Amniotic epithelial cell (primary cell): ENCODE results near the gene IL19.

Experiments
- DNase-seq: peaks from one replicate; pipeline ENCODE4 v3.0.0-alpha.2; 2010; ENCODE audit warnings: low read depth

The IL19 gene

DNA sequence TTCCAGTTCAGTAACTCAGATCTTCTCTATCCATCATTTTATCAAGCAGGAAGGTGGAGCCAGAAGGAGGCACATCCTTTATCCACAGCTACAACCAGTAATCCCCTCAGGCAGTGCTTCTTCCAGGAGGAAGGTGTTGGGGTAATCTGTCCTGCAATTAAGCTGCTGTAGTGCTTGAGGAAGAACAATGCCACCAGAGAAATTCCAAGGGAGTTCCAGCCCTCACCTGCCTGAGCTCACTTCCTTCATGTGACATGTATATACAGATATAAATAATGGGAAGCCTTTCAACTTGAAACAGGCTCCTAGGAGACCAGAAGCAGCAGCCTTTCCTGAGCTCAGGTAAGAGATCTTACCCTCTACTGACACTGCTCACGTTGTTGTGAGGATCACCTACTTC is 92.7 kb downstream of the IL19 start:
- no peak for DNase-seq

DNA sequence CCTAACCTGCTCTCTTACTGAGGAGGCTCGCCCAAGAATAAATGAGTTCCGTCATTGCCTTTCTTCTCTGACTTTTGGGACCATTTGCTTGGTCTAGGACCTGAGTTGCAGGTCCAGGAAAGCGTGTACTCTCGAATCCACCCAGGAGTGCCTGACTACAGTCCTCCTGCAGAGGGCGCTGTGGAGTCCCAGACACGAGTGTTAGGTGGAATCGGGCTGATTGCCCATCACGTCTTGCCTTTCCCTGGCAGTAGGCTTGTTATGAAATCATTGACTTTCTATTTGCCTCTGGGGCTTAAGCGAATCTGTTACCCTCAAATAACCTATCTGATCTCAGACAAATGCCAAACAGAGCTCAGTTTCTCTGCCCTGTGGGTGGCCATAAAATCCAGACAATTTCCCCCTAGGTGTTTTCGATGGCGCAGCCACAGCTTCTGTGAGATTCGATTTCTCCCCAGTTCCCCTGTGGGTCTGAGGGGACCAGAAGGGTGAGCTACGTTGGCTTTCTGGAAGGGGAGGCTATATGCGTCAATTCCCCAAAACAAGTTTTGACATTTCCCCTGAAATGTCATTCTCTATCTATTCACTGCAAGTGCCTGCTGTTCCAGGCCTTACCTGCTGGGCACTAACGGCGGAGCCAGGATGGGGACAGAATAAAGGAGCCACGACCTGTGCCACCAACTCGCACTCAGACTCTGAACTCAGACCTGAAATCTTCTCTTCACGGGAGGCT is 94.5 kb downstream of the IL19 start, which contains the start of gene IL20:
Gene IL20 (plus strand): TSS at position 685 of the 733 bp plus-strand sequence. CDS start 230 bp downstream, outside the sequence.
- DNase-seq, result peak; percentile 80

DNA sequence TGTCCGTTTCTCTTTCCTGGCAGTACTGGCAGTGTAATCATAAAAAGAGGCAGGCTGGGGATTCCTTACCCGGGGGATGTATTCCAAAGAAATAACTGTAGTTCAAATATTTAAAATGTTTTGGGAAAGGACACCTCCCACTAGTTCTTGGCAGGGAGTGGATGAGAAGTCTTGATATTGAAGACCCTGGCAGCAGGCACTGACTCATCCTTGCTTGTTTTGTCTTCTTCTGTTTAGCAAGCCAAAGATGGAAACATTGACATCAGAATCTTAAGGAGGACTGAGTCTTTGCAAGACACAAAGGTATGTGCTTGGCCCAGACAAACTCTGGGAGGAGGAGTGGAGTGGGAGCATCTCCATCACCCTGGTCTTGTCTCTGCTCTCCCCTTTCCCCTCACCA is 95.5 kb downstream of the IL19 start:
- DNase-seq, result peak; percentile 70

DNA sequence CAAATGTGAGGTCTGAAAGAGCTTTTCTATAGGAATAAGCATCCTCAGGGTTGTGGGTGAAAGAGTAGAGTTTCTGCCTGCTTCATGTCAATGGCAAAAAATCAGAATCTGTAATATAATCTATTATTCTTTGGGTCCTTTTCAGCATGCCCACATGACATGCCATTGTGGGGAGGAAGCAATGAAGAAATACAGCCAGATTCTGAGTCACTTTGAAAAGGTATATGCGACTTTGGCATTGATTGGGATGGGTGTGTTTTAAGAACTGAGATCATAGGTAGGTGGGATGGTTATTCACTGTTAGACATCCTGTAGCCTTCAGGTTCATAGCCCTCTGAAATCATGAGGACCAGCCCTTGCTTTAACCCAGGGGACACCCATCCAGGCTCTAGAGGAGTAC is 96.7 kb downstream of the IL19 start:
- no peak for DNase-seq

DNA sequence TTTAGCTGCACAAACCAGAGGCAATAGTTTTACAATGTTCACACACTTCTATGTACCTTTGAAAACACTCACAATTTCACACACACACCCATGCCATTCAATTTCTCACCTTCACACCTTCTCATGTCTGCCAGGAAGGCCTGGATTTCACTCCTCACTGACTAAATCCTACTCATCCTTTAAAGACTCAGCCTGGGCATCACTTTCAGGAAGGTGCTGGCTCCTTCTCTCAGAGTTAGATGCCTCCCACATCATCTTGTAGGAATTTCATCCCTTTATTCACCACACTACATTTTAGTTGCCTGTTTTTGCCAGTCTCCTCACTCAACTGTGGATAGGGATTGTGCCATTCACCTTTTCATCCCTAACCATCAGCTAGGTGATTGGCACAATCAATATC is 97.1 kb downstream of the IL19 start:
- DNase-seq, result no peak

DNA sequence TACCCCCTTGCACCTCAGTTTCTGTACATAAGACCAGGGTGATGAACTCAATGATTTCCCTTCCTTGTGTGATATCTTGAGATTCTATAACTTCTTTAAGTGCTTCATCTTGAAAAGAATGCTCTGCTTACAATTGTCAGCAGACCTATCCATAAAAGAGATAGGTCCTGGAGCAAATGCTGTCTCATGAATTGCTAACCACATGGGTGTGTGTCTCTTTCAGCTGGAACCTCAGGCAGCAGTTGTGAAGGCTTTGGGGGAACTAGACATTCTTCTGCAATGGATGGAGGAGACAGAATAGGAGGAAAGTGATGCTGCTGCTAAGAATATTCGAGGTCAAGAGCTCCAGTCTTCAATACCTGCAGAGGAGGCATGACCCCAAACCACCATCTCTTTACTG is 97.7 kb downstream of the IL19 start:
- no peak for DNase-seq

DNA sequence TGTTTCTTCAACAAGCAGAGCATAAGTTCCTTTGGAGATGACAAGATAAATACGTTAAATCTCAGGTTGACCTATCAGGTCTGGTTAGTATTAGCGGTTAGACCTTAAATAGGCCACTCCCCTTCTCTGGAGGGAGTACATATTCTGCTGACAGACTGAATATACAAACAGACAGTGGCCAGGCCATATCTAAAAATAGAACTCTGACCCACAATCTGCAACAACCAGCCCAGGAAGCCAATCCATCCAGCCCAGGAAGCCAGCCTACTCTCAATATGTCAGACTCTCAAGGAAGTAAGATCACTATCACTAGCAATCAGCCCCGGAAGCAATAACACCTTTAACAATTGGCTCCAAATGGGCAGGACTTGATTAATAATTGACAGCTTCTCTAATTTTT is 101.6 kb downstream of the IL19 start:
- DNase-seq, result peak; percentile 57

DNA sequence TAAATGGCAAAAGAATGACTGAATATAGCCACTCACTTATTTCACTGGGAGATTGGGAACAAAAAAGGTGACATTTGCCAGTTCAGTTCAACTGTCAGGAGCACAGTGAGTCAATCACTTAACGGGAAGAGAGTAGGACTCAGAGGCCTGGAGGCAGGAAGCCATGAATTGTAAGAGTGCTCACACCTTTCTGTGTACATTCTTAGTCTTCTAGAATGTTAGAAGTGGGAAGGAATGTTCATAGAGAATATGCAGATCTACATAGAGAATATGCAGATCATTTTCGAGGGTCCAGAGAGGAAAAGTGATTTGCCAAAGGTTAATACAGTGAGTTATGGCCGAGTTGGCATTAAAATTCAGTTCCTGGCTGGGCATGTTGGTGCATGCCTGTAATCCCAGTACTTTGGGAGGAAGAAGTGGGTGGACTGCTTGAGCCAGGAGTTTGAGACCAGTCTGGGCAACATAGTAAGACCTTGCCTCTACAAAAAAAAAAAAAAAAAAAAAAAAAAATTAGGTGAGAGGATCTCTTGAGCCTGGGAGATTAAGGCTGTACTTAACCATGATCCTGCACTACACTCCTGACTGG is 103.1 kb downstream of the IL19 start:
- DNase-seq, result no peak

DNA sequence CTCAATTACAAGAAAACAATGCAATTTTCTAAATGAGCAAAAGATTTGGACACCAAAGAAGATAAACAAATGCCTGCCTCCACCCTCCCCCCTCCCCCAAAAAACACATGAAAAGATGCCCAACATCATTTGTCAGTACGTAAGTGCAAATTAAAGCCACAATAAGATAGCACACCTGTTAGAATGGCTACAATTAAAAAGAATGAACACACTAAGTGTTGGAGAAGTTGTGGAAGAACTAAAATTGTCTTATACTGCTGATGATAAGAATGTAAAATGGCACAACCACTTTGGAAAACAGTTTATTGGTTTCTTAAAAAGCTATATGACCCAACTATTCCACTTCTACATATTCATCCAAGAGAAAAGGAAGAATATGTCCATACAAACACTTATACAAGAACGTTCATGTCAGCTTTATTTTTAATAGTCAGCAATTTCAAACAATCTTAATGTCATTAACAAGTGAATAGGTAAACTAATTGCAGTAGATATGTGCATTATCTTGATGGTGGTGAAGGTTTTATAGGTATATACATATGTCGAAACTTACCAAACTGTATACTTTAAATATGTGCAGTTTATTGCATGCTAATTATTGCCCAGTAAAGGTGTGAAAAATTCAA is 105.3 kb downstream of the IL19 start:
- no peak for DNase-seq

DNA sequence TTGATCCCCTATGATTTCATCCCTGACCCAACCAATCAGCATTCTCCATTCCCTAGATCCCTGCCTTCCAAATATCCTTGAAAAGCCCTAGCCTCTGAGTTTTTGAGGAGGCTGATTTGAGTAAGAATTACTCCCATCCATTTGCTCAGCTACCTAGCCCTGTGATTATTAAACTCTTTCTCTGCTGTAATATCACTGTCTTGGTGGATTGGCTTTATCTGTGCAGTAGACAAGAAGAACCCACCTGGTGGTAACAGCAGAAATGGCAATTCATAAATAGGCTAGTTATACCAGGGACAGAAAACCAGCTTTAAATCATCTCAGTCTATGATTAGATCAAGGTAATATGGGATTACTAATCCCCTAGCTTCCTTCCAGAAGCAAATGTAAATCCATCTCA is 107.9 kb downstream of the IL19 start:
- no peak for DNase-seq

DNA sequence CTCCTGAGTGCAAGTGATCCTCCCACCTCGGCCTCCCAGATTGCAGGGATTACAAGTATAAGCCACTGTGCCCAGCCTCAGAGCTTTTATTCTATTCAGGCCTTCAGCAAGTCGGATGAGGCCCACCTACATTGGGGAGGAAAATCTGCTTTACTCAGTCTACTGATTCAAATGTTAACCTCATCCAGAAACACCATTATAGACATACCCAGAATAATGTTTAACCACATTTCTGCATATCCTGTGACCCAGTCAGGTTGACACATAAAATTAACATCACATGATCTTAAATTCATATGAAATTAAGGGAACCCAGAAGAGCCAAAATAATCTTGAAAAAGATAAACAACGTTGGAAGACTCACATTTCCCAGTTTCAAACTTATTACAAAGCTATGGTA is 109.7 kb downstream of the IL19 start:
- no peak for DNase-seq

DNA sequence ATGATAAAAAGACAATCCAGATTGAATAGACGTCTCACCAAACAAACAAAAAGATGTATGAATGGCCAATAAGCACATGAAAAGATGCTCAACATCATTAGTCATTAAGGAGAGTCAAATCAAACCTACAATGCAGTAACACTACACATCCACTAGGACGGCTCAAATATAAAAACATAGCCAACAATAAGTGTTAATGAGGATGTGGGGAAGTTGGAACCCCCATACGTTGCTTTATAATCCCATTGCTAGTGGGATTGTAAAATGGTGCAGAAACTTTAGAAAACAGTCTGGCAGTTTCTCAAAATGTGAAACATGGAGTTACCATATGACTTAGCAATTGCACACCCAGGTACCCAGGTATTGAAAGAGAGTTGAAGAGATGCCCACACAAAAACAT is 112.0 kb downstream of the IL19 start:
- no peak for DNase-seq

DNA sequence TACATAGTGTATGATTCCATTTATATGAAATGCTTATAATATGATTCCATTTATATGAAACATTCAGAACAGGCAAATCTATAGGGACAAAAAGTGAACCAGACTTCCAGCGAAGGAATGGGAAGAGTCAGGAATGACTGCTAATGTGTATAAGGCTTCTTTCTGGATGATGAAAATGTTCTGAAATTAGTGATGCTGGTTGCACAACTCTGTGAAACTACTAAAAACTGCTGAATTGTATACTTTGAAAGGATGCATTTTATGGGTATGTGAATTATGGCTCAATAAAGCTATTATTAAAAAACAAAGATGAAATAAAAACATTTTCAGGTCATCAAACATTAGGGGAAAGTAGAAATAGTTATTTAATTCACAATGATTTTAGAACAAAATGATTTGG is 112.6 kb downstream of the IL19 start:
- DNase-seq, result no peak

DNA sequence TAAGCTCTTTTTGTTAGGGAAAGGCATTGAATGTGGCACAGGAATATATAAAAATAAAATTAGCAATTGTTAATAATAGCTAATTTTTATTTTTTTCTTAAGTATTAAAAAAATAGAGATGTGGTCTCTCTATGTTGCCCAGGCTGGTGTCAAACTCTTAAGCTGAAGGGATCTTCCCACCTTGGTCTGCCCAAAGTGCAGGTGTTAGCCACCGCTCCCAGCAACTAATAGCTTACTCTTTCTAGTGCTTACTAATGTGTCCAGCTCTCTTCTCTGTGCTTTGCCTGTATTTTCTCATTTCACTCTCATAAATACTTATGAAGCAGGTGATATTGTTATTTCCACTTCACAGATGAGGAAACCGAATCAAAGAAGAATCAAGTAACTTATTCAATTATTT is 113.3 kb downstream of the IL19 start:
- DNase-seq, result no peak

DNA sequence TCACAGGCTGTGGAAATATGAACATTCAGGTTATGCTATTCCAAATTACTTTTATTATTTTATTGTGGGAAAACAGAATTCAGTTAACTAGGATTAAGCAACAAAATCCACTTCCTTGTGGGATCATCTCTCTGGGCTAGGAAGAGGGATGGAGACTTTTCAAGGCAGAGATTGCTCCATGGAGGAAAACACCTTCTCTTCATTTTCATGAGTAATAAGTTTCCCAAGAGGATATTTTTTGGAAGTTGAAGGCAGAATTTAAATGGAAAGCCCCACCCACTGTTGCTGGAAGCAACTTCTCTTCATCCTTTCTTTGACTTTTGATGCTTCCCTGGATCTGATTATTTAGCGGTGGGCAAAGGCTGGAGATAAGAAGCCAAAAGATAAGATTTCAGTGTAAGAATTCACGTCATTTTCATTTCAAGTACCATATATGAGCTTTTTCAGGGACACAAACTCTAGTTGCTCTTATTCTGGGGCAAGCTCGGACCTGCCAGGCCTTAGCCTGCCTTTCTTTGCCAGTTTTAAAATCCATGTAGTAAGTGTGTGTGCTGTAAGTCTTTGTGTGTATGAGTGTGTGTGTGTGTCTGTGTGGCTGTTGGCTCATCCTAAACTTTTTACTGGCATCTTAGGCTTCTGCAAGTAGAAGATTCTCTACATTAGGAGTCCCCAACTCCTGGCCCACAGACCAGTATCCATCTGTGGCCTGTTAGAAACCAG is 114.9 kb downstream of the IL19 start:
- peak; percentile 53 for DNase-seq

DNA sequence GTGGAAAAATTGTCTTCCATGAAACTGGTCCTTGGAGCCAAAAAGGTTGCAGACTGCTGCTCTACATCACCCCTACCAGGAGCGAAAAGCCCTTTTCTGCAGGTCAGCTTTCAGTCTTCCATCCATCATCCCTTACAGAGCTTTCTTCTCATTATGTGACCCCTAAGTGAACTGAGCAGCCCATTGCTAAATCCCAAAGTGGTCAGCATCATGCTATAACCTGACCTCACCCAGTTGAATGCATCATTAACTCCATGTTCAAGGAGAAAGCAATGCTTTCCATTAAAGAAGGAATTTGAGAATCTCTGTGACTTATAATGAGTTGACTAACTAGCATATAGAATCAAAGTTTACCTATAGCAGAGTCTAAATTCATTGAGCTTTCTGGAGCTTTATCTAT is 116.3 kb downstream of the IL19 start:
- DNase-seq, result no peak

DNA sequence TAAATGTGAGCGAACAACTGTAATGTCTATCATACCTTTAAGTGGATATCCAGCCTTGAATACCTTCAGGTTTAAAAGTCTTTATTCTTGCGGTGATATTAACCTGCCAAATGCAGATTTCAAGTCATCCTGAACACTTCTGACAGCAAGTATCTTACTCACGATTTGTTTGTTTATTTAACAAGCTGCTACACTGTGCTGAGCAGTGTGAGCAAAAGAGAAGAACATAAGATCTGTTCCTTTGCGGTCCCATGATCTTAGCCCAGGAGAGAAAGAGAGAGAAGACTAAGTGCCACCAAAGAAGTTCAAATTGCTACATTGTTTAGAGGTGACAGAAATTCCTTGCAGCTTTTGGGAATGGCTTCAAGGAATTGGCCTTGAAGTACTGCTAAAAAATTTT is 117.1 kb downstream of the IL19 start:
- DNase-seq, result no peak

DNA sequence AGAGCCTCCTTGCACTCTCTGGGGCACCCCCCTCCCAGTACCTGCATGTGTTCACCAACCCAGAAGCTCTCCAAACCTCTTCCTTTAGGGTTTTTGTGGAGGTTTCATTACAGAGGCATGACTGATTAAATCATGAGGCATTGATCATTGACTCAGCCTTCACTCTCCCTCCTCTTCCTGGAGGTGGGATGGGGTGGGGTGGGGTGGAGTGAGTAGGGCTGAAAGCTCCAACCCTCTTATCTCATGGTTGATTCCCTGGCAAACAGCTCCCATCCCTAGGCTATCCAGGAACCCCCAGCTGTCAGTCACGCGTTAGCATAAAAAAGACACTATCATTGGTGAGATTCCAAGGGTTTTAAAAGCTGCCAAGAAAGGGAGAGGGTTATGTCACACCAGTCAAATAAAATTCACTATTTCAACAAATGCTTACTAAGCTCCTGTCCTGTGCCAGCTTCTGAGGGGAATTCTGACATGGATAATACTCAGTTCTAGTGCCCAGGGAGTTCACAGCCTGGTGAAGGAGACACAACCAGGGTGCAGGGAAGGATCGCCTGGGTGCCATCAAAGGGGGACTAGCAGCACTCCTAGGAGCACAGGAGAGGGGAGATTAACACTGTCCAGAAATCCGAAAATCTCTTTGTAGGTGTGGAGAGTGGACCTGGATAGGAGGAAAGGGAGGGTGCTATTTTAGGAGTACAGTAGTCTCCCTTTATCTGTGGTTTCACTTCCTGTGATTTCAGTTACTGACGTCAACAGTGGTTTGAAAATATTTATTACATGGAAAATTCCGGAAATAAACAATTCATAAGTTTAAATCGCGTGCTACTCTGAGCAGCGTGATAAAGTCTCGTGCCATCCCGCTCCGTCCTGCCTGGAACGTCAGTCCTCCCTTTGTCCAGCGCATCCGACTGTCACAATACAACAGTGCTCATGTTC is 119.8 kb downstream of the IL19 start:
- peak; percentile 89 for DNase-seq

DNA sequence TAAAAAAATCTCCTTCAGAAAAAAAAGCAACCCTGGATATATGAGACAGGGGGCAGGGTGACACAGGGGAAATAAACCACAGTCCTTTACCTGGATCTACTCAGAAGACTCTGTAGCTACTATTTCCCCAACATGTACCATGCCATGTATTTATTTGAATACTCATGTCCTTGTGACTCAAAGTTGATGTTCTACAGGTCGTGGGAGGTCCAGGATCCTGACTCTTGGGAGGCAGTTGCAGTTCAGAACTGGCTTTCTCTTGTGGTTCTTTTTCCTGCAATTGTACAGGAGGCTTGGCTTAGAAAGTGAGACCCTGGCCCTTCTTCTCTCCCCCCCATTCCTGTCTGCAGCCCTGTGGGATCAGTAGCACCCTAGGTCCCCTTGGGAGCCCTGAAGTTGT is 120.8 kb downstream of the IL19 start:
- DNase-seq, result peak; percentile 51
